COR-L47 (cell line): ENCODE measurements around the gene PRR11.
"Not testable (repeated sequence)": the region's sequence is repeated elsewhere in the genome, so short reads cannot be mapped to it uniquely, and the experiment has no call there.

ENCODE experiments used
- DNase-seq: peaks from one replicate; lab custom pipeline; 2025; lab: John Stamatoyannopoulos, UW

PRR11 gene

GRCh38 chr17:59220328-59221158 is 65.0 kb downstream of the PRR11 start, which contains the start of gene GDPD1:
GDPD1 (plus strand) TSS chr17:59220511; CDS start chr17:59220610, 99 bp downstream.
- DNase-seq = peak; percentile 98

- no peak for DNase-seq
Measured at GRCh38 chr17:59221159-59221847, 65.8 kb downstream of the PRR11 start.

- DNase-seq = no peak
Measured at GRCh38 chr17:59223813-59224212, 68.3 kb downstream of the PRR11 start.

GRCh38 chr17:59228588-59228987 is 73.0 kb downstream of the PRR11 start:
- not testable (repeated sequence) for DNase-seq

GRCh38 chr17:59230764-59231163 is 75.2 kb downstream of the PRR11 start:
- no peak for DNase-seq

GRCh38 chr17:59234631-59235030 is 79.1 kb downstream of the PRR11 start:
- no peak for DNase-seq

- DNase-seq = no peak
Measured at GRCh38 chr17:59238906-59239305, 83.4 kb downstream of the PRR11 start.

- DNase-seq = no peak
Measured at GRCh38 chr17:59244081-59244480, 88.5 kb downstream of the PRR11 start.
